K562 treated with DMSO at 1 percent for 48 hours (cell line): Measurements from ENCODE around the gene CEP131. TPM values are rescaled to one million over a fixed set of nuclear protein-coding genes. Genes with fewer than 3 reads are reported as not detected.

ENCODE experiments used
- total RNA-seq: library from RNA; unstranded; fragments of 300-600 nt; gene quantifications from 2 replicates; pipeline ENCODE4 v1.2.3, GENCODE V29; 2022; ENCODE audit warnings: low replicate concordance; ENCODE audit errors: extremely low read depth

CEP131 gene
- 107 TPM in 1 of 2 replicates, not detected in the other for total RNA-seq

DNA sequence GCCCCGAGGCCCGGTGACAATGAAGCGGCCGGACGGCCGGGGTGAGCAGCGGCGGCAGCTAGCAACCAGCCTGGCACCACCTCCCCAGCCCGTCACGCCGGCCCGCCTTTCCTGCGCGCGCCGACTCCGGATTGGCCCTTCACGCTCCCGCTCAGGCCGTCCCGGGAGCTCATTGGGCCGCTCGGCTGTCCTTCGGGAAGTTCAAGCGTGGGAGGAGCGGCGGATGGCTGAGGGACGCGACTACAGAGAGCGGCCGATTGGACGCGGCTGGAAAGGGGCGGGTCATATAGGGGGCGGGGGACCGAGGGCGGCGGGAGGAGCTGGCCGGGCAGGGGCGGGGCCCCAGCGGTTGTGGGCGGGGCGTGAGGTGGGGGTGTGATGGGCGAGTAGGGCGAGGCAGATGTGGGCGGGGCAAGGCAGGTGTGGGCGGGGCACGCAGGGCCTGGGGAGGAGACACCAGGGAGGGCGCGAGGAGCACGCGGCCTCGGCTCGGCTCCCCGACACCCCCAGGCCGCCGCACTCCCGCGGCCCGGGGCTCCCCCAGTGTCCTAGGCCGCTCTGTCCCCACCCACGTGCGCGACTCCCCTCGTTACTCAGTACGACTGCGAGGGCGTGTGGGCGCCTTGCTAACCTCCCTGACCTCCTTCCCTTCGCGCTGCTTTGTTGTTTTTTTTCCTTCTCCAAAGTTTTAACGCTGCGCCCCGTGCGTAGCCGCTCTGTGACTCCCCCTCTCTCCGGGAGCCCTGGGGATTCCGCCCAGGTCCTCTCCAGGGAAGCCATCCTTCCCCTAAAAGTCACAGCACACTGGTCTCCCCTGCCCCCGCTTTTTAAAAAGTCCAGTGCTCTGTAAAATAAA, at the start of gene CEP131:
CEP131 (minus strand) TSS at position 60 of the 856 bp plus-strand sequence. CDS start 2,909 bp downstream, outside the sequence.

DNA sequence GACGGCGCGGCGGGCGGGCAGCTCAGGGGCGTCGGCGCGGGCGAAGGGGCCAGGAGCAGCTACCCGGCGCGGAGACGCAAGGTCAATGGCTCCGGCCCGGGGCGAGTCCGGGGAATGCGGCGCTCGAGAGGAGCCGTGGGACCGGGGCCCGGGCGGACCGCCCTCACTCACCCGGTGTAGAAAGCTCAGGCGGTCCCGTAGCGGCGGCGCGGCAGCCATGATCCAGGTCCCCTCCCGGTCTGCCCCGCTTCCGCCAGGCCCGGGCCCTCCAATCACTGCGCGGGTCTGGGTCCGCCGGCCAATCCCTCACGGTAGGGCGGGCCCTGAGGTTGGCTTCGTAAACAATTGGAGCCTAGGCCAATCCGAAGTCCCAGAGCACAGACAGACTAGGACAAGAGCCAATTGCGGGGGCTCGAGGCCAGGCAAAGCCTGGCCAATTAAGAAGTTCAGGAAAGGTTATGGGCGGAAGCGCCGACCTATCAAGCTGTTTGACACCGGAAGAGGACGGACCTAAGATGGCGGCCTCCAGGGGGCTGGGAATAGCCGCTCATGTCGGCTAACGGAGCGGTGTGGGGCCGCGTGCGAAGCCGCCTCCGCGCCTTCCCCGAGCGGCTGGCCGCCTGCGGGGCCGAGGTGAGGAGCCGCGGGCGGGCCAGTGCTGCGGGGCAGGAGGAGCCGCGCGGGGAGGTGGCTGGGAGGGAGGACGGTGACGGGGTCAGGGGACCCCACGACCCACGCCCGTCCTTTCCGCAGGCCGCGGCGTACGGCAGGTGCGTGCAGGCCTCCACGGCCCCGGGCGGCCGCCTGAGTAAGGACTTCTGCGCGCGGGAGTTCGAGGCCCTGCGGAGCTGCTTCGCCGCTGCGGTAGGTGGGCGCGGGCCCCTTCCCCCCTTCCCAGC, 16.3 kb upstream of the CEP131 start, which contains the start of the genes NDUFAF8 and TEPSIN:
NDUFAF8 (plus strand) TSS at position 504 of the 899 bp plus-strand sequence; CDS start at position 550, 46 bp downstream.
TEPSIN (minus strand) TSS at position 241 of the 899 bp plus-strand sequence; CDS start at position 219, 22 bp downstream.

DNA sequence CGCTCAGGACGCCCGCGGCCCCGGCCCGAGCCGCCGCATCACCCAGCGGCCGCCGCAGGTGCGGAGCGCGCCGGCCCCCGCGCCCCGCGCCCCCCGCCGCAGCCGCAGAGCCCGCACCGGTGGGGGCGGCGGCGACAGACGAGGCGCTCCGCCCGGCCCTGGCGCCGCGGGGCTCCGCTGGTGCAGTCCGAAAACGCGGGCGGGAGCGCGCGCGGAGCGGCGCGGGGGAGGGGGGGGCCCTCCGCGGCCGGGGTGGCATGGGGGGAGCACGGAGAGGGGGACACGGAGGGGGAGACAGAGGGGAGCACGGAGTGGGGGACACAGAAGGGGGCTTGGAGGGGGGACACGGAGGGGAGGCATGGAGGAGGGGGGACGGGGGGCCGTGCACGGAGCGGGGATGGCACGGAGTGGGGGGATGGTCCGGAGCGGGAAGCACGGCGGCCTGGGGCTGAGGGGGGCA, 56.7 kb downstream of the CEP131 start, which contains the start of gene AATK:
AATK (minus strand) TSS at position 189 of the 460 bp plus-strand sequence. CDS start 229 bp downstream, outside the sequence.

DNA sequence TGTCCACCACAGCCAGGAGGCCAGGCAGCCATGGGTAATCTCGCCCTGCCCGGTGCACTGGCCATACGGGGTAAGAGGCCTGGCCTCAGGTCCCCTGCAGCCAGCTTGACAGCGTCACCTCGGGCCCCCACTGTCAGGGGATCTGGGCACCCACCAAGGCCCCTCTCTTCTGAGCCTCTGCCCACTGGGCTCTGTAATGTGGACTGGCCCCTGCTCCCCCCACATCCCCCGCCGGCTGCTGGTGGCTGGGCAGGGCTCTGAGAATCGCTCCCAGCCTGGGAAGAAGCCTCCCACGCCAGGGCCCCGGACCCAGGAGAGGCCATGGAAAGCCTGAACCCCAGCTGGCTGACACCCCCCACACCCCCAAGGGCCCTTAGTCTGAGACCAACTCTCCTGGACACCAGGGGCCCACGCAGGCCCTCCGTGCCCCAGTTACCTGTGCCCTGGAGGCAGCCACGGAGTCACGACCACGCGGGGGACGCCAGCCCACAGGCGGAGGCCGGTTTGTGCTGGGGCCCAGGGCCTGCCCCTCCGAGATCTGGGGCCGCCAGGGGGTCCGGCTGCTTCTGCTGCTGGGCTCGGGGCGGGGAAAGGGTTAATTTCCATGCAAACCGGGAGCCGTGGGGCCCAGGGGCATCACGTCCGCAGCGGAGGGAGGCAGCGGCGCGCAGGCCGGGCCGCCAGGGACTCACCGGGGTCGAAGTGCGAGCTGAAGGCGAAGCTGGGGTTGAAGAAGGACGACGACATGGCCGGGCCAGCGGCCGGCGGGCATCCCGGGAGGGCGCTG, 57.3 kb downstream of the CEP131 start, which contains the start of gene PVALEF:
PVALEF (plus strand) TSS at position 262 of the 787 bp plus-strand sequence. CDS start 15,720 bp downstream, outside the sequence.

Other genes with a start within 250 kb of the CEP131 start
- gene CHMP6, start 231.1 kb downstream of the CEP131 start, total RNA-seq, result not detected in 2 replicates
- gene BAIAP2, start 187.8 kb downstream of the CEP131 start, total RNA-seq, result not detected in 2 replicates
- gene PVALEF, start 57.5 kb downstream of the CEP131 start, total RNA-seq, result not detected in 2 replicates
- gene AATK, start 56.7 kb downstream of the CEP131 start, total RNA-seq, result not detected in 2 replicates
- not detected in 2 replicates for gene TEPSIN, start 16.1 kb upstream of the CEP131 start, total RNA-seq
- gene NDUFAF8, start 16.4 kb upstream of the CEP131 start, total RNA-seq, result not detected in 2 replicates
- 337 TPM in 1 of 2 replicates, not detected in the other for gene SLC38A10, start 72.3 kb upstream of the CEP131 start, total RNA-seq
- gene BAHCC1, start 172.5 kb upstream of the CEP131 start, total RNA-seq, result not detected in 2 replicates